Stimulated activated CD4-positive, alpha-beta T cell treated with anti-CD3 and anti-CD28 coated beads, Interleukin-15, amount 100 ng/mL, for 48 hours (primary cell): ENCODE results near the gene HBA1.
"Not testable (repeated sequence)": the region's sequence is repeated elsewhere in the genome, so short reads cannot be mapped to it uniquely, and the experiment has no call there.

Experiments used
- DNase-seq, 2 donors: peaks; one replicate each; pipeline ENCODE4 v3.0.0-alpha.2; 2020; ENCODE audit warnings: low read depth in 2 of 2

The HBA1 gene

GRCh38 chr16:159136-159849 lies 17.2 kb upstream of the HBA1 start:
- DNase-seq = no peak

- DNase-seq = not testable (repeated sequence)
Measured at GRCh38 chr16:160242-160641, 16.2 kb upstream of the HBA1 start.

- DNase-seq = no peak
Measured at GRCh38 chr16:160691-161190, 15.7 kb upstream of the HBA1 start.

- DNase-seq = no peak
Measured at GRCh38 chr16:162271-162991, 14.0 kb upstream of the HBA1 start.

GRCh38 chr16:163139-163538 lies 13.3 kb upstream of the HBA1 start:
- not testable (repeated sequence) for DNase-seq

GRCh38 chr16:163696-164095 lies 12.8 kb upstream of the HBA1 start:
- not testable (repeated sequence) for DNase-seq

- not testable (repeated sequence) for DNase-seq
Measured at GRCh38 chr16:164134-164823, 12.2 kb upstream of the HBA1 start.

GRCh38 chr16:164827-165538 lies 11.5 kb upstream of the HBA1 start:
- DNase-seq = no peak

- no peak for DNase-seq
Measured at GRCh38 chr16:165539-166374, 10.7 kb upstream of the HBA1 start, which contains the start of gene HBM. Gene HBM (plus strand): TSS chr16:165978. CDS start chr16:165998, 20 bp downstream.

GRCh38 chr16:166375-167121 lies 9.9 kb upstream of the HBA1 start:
- DNase-seq = no peak

GRCh38 chr16:167122-167690 lies 9.3 kb upstream of the HBA1 start:
- DNase-seq = no peak

GRCh38 chr16:168424-168823 lies 8.1 kb upstream of the HBA1 start:
- no peak for DNase-seq

- DNase-seq = no peak
Measured at GRCh38 chr16:169014-169413, 7.5 kb upstream of the HBA1 start.

- not testable (repeated sequence) for DNase-seq
Measured at GRCh38 chr16:170088-170507, 6.4 kb upstream of the HBA1 start.

- no peak for DNase-seq
Measured at GRCh38 chr16:170788-171187, 5.7 kb upstream of the HBA1 start.

- not testable (repeated sequence) for DNase-seq
Measured at GRCh38 chr16:172374-172941, 4.0 kb upstream of the HBA1 start, which contains the start of gene HBA2. Gene HBA2 (plus strand): TSS chr16:172876. CDS start chr16:172913, 37 bp downstream.

GRCh38 chr16:173211-173854 lies 3.1 kb upstream of the HBA1 start:
- DNase-seq = not testable (repeated sequence)

GRCh38 chr16:173928-174769 lies 2.3 kb upstream of the HBA1 start:
- DNase-seq = not testable (repeated sequence)
